Activated CD4-positive, alpha-beta T cell treated with anti-CD3 and anti-CD28 coated beads, Interleukin-2, amount 50 U/mL, for 48 hours (primary cell): Measurements from ENCODE around the gene RGS9.

Experiments used
- DNase-seq, 2 experiments: peaks; one replicate each; pipeline ENCODE4 v3.0.0-alpha.2; 2020

The RGS9 gene

GRCh38 chr17:65222214-65222738 lies 85.1 kb downstream of the RGS9 start:
- DNase-seq, result no peak

DNA sequence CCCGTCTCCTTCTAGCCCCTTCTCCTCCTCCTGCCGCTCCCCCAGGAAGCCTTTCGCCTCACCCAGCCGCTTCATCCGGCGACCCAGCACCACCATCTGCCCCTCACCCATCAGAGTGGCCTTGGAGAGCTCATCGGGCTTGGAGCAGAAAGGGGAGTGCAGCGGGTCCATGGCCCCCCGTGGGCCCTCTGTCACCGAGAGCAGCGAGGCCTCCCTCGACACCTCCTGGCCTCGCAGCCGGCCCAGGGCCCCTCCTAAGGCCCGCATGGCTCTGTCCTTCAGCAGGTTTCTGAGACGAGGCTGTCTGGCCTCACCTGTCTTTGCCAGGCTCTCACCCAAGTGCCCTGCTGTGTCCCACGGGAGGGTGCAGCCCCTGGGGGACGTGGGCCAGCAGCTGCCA lies 87.9 kb downstream of the RGS9 start:
- DNase-seq, result no peak

- no peak for DNase-seq
Observed at GRCh38 chr17:65226227-65226626, 89.1 kb downstream of the RGS9 start.

DNA sequence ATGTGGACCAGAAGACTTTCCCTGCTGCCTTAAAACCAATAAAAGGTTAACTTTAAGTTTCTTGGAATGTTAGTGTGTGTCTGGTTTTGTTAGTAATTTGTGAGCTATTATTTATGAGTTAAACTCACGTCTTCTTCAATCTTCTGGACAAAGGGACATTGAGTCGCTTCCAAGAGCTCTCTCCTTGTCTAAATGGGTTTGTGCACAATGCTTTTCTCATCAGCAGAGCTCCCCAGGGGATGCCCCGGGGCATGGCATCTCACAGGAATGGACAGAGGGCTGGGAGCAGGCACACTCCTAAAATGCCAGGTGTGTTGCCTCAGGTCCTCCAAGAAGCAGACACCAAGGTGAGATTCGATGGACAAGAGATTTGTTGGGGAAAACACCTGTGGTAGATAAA lies 90.5 kb downstream of the RGS9 start:
- no peak for DNase-seq

- no peak for DNase-seq
Observed at GRCh38 chr17:65228287-65228686, 91.1 kb downstream of the RGS9 start.

- DNase-seq, result peak; percentile 51 to 67
Observed at GRCh38 chr17:65228734-65229620, 91.8 kb downstream of the RGS9 start.

DNA sequence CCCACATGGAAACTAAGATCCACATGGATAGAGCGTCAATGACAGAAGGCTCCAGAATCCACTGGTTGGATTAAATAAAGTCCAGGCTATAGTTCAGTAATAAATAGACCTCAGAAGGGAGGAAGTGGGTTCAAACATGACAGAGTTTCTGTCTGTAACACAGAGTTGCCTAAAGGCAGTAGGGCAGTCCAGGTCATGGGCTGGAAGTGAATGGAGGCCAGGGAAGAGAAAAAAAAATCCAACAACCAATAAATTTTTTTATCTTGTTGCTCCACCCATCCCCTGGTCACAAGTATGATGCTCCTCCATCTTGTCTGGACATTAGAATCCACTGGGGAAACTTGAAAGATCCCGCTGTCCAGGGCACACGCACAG lies 92.4 kb downstream of the RGS9 start:
- DNase-seq, result no peak

DNA sequence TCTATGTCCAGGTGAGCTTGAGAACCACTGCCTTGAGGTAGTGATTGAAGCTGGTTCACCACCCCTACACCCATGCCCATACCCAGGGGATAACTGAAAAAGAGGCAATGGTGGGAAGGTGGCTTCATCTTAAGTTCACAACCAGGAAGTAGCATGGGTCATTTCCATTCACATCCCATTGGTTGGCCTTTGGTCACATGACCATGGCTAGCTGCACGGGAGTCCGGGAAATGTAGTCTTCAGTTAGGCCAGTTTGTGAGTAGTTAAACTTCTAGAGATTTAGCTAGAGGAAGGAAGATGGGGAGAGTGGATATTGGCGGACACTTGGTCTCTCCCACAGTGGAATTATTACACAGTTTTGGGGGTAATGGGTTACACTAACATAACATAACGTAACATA lies 92.9 kb downstream of the RGS9 start:
- DNase-seq, result no peak

DNA sequence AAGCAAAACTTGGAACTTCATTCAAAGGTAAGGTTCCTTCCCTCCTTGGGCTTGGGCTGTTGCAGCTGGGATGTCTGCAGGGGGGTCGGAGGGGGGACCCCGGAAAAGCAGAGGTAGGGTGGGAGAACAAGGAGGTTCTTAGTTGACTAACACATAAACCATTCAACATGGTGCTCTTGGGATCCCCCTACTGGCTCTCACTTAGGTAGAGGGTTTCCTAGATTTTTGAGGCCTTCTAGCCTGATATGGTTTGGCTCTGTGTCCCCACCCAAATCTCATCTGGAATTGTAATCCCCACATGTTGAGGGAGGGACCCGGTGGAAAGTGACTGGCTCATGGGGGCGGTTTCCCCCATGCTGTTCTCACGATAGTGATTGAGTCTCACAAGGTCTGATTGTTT lies 93.9 kb downstream of the RGS9 start:
- DNase-seq, result no peak

DNA sequence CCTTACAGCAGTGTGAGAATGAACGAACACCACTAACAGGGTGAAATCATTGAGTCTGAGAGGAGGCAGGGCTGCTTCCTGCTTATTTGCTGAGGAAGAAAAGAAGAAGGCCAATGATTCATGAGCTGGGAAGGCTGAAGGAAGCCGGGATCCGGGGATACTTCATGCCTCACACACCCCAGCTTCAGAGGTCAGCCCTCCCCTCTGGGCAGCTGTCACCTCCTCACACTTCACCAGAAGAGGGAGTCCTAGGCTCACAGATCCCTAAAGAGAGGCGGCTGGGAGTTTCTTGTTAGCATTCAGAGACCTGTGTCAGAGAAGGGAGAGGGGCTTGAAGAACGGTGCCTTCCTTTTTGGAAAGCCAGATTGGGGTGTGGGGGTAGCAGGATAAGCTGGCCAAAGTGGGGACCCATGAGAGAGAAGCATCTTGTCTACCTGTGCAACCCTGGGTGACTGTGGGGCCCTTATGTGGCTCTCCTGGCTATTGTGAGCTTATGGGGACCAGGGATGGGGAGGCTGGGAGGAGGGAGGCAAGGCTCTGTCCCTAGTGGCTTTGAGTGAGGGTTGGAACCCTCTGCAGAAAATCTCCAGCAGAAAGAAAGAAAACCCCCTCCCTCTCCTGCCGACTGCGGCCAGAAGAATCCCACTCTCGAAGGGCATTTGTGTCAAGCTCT lies 94.6 kb downstream of the RGS9 start:
- DNase-seq, result peak; percentile 53 to 70

DNA sequence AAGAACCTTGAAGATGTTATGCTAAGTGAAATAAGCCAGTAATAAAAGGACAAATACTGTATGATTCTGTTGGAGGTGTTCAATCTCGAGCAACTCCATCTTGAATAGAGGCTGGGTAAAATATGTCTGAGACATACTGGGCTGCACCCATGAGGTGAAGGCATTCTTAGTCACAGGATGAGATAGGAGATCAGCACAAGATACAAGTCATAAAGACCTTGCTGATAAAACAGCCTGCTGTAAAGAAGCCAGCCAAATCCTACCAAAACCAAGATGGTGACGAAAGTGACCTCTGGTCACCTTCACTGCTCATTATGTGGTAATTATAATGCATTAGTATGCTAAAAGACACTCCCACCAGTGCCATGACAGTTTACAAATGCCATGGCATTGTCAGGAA lies 98.1 kb downstream of the RGS9 start:
- DNase-seq, result no peak

- DNase-seq, result no peak
Observed at GRCh38 chr17:65236321-65236720, 99.2 kb downstream of the RGS9 start.

DNA sequence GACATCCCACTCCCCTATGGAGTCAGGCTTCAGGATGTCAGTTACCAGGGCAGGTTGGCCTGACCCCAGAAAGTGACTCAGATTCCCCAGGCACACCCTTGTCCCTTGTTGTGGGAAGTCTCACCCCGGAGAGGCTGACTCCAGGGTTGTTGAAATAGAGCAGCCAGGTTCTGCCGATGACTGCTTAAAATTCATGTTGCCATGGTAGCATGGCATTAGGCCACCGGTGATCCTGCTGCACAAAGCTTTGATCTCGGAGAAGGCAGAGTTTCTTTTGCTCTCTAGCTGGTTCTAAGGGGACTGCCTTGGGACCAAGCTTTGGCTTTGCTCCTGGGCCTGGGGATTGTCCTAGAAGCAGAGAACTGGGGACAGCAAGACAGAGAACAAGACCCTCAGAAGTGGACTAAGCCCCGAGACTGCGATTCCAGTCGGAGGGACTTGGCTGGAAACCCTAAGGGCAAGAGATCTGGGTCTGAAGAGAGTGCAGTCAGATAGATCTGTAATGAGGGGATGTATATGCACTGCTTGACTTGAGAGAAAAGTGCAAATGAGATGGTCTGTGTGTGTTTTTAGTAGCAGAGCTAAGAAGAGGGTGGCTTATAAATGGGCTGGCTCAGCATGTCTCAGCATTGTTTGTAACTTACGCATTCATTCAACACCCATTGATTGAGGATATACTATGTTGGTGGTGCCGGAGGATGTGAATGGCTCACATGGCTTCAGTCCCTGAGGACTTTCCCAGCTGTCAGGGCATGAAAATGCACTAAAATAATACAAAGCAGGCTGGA lies 106.9 kb downstream of the RGS9 start:
- DNase-seq, result peak in 1 of 2 experiments; percentile 26

DNA sequence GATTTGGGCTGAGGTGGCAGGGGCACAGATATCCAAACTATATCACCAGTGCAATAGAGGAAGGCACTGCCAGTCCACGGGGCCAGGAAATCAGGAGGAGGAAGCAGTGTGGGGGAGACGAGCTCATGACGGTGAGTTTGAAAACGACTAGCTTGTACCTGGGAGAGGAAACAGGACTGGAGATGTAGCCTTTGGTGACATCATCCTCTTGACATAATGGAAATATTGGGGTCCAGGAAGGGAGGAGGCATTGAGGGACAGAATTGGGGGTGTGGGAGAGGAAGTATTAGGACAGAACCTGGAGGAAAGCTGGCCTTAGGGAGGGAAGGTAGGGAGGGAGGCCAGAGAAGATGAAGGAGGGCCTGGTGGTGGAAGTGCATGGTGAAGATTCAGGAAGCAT lies 109.1 kb downstream of the RGS9 start:
- no peak for DNase-seq

- no peak for DNase-seq
Observed at GRCh38 chr17:65249774-65250173, 112.6 kb downstream of the RGS9 start.

DNA sequence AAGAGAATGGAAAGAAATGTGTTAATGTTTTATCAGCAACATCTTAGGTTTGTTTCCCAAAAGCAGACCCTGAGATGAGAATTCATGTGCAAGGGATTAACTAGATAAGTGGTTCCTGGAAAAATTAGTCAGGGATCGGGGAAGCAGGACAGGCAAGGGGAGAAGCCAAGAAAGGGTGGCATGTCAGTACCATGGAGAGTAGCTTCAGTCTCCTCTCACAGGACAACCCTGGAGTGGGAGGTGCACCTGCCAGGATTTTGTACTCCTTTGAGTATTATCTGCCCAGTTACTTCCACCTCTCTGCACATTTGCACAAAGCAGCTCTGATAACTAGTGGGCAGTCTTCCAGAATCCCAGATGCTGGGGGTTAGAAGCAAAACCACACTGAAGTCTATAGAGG lies 117.0 kb downstream of the RGS9 start:
- no peak for DNase-seq

DNA sequence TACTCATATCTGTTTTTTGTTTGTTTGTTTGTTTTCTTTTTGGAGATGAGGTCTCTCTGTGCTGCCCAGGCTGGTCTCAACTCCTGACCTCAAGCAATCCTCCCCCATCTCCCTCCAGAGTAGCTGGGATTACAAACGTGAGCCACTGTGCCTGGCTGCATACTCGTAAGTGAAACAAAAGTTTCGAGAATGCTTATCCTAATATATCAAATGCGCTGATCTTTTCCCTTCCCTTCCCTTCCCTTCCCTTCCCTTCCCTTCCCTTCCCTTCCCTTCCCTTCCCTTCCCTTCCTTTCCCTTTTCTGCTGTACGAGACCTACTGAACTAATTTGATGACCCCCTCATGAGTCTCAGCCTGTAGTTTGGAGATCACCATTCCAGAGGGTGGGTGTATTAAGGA lies 122.1 kb downstream of the RGS9 start:
- no peak for DNase-seq

- no peak for DNase-seq
Observed at GRCh38 chr17:65259696-65260485, 122.7 kb downstream of the RGS9 start.

GRCh38 chr17:65260626-65261025 lies 123.5 kb downstream of the RGS9 start:
- DNase-seq, result no peak

DNA sequence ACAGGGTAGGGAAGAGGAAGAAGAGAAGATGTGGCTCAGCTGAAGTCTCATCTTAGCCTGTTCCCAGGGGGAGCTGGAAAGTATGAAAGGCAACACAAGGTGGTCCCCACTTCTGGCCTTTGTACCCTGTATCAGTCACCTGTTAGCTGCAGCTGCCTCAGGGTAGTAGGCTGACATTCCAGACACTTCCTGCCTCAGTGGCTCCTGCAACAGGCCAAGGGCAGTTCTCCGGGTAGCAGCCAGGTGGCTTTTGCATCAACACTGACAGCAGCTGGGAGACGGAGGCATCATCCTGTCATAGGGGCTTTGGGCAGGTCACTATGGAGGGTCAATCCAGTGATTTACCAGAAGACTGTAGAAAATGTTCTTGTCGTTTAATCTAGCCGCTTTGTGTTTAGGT lies 124.0 kb downstream of the RGS9 start:
- no peak for DNase-seq

DNA sequence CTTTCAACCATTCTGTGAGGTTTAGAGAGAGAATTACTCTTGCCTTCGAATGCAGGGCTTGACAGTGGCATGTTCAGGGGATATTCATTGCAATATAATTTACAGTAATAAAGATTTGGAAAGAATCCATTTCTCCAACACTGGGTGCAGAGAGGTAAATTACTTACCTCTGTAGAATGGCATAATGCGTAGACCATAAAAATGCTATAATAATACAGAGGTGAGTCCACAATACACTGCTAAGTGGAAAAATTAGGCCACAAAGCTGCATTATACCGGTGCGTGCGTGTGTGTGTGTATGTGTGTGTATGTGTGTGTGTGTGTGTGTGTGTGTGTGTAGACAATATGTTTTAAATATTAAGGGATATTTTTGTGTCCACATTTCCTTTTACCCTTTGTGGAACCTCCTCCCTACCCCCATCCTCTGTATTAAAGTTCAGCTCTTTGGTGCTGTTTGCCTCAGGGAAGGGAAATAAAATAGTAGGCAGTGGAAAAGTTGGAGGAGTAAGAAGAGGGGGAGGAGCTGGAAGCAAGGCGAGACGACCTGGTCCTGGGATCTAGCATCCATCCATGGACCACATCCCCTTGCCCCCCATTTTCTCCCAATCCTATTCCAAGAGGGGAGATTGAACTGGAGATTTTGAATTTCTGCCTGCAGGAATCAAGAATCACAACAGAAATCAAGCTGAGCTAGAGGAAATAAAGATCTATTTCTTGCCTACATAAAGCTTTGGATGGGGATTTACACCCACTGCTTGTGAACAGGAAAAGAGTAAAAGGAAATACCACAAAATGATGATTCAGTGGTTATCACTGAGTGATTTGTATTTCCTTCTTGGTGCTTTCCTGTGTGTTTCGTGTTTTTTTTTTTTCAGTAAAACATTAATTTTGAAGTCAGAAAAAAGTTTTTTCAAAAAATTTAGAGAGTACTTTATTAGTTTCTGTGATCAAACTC lies 124.8 kb downstream of the RGS9 start:
- no peak for DNase-seq
